ENCODE measurements around the gene CNNM3. TPM values are rescaled to one million over a fixed set of nuclear protein-coding genes. Genes with fewer than 3 reads are reported as not detected.

The CNNM3 gene
- total RNA-seq, 4 donors from 2014 or later, result 12.6 to 28.3 (median 16.5) TPM

DNA sequence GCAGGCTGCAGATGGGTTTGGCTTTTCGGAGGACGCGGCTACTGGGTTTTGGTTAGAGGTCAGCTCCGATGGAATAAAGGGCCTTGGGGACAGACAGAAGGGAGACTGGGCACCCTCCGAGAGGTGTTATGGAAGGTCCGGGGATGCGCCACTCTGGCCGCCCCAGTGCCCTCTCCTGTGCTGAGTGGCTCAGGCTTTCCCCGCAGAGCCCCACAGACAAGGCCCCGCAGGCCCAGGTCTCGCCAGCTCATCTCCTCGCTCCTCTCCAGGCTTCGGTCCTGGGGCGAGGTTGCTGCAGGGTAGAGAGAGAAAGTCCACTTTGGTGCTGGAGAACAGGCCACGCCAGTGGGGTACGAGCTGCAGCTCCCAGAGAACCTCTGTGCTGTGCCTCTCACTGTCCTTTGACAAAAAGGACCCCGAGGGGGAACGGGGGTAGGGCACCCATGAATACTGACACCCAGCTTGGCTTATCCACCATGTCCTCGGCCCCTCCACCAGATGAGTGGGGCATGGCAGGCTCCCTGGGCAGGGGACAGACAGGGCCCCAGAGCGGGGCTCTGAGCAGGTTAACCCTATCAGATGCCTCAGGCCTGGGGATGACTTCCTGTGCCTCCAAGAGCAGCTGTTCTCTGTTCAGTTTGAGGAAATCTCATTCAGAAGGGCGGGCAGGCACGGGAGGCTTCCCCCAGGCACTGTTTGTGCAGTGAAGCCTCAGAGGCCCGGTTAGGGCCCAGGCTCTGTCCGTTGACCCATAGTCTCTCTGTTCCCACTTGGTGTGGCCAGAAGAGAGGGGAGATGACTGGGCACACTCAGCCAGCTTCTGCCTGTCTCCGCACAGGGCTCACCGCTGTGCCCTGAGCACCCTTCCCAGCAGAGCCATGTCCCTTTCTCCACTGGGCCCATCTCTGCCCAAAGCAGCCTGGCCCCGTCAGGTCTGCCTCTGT is 15.7 kb upstream of the CNNM3 start:
- 90% methylated on average over 8 of the region's 27 CpGs for WGBS

DNA sequence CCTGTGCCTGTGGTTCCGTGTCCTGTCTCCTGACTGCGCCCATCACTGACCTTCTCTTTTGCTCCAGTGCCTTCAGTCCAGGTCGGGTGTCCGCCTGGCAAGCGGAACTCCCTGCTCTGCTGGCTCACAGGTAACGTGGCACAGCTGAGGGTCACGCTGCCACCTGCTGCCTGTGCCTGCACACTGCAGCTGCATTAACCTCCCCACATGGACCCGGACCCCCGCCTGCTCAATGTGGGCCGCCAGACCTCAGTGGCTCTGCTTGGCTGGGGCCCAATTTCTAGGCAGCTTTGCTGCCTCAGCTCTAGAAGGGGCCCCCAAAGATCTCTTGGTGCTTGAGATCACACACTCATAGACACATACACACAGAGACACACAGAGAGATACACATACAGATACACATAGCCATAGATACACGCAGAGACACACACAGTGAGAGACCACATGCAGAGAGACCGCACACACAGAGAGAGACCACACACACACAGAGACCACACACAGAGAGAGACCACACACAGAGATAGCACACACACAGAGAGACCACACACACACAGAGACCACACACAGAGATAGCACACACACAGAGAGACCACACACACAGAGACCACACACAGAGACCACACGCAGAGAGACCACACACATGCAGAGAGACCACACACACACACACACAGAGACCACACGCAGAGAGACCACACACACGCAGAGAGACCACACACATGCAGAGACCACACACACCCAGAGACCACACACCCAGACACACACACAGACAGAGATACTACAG is 14.9 kb upstream of the CNNM3 start:
- WGBS, result 64% methylated on average over 10 of the region's 15 CpGs
- TF ChIP-seq, protein P1, sequence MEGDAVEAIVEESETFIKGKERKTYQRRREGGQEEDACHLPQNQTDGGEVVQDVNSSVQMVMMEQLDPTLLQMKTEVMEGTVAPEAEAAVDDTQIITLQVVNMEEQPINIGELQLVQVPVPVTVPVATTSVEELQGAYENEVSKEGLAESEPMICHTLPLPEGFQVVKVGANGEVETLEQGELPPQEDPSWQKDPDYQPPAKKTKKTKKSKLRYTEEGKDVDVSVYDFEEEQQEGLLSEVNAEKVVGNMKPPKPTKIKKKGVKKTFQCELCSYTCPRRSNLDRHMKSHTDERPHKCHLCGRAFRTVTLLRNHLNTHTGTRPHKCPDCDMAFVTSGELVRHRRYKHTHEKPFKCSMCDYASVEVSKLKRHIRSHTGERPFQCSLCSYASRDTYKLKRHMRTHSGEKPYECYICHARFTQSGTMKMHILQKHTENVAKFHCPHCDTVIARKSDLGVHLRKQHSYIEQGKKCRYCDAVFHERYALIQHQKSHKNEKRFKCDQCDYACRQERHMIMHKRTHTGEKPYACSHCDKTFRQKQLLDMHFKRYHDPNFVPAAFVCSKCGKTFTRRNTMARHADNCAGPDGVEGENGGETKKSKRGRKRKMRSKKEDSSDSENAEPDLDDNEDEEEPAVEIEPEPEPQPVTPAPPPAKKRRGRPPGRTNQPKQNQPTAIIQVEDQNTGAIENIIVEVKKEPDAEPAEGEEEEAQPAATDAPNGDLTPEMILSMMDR (IDR thresholded peaks at IDR 0.05), result peak; percentile 48 to 89
- TF ChIP-seq POLR2AphosphoS5 (IDR thresholded peaks at IDR 0.05), result no peak
- no peak overlapping the region for H3K4me3 ChIP-seq
- no peaks in the 10 kb centered on the region for H3K27me3 ChIP-seq
- H3K36me3 ChIP-seq, result peaks cover 38% of the 10 kb centered on the region
- peak; percentile 78 to 87 for DNase-seq (ENCODE audit: low spot score in 2 of 2)
- H3K4me1 ChIP-seq, result peaks cover 3% of the 10 kb centered on the region
- H3K27ac ChIP-seq, result no peak overlapping the region
- H3K9me3 ChIP-seq, result no peaks in the 10 kb centered on the region

More for the DNA sequence above, 15.7 kb upstream of the CNNM3 start:
- Histone ChIP-seq H3K9me3 (no peaks in the 10 kb centered on the region), H3K27me3 (no peaks in the 10 kb centered on the region), H3K36me3 (peaks cover 38% of the 10 kb centered on the region), H3K27ac (no peak overlapping the region), H3K4me3 (no peak overlapping the region), H3K4me1 (peaks cover 3% of the 10 kb centered on the region)
- no peak for DNase-seq (ENCODE audit: low spot score in 2 of 2)
- no peak for TF ChIP-seq EP300 (IDR thresholded peaks at IDR 0.05)
- TF ChIP-seq, protein P1 (IDR thresholded peaks at IDR 0.05), result no peak
- TF ChIP-seq POLR2A (IDR thresholded peaks at IDR 0.05), result no peak
- no peak for TF ChIP-seq POLR2AphosphoS5 (IDR thresholded peaks at IDR 0.05)

DNA sequence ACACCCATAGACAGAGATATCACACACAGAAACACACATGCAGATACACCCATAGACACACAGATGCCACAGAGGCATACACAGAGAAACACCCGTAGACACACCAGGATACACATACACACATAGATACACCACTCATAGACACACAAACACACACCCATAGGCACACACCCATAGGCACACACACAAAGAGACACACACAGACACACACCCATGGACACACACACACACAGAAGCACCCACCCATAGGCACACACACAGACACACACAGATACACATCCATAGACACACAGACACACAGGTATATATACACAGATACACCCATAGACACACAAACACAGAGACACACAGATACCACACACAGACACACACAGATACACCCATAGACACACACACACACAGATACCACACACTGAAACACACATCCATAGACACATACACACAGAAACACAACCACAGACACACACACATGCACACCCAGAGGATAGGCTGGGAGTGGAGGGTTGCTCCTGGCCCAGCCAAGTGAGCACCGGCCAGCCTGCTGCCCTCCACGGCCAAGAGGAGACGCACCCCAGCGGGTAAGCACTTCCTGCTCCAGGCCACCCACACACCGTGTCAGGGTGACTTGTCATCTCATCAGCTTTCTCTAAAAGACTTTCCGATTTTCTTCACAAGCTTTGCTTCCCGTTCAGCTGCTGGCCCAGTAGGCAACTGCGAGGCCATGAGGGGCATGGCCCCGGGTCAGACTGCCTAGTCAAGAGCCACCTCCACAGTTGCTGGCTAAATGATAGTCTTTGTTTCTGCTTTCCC is 14.1 kb upstream of the CNNM3 start:
- Histone ChIP-seq H3K4me1 (peaks cover 3% of the 10 kb centered on the region), H3K27ac (no peak overlapping the region), H3K36me3 (peaks cover 38% of the 10 kb centered on the region), H3K9me3 (no peaks in the 10 kb centered on the region), H3K27me3 (no peaks in the 10 kb centered on the region), H3K4me3 (no peak overlapping the region)
- no peak for DNase-seq (ENCODE audit: low spot score in 2 of 2)
- WGBS, result 90% methylated on average over 10 of the region's 10 CpGs
- TF ChIP-seq POLR2AphosphoS5 (IDR thresholded peaks at IDR 0.05), result no peak
- no peak for TF ChIP-seq EP300 (IDR thresholded peaks at IDR 0.05)
- no peak for TF ChIP-seq POLR2A (IDR thresholded peaks at IDR 0.05)
- TF ChIP-seq, protein P1 (IDR thresholded peaks at IDR 0.05), result no peak

DNA sequence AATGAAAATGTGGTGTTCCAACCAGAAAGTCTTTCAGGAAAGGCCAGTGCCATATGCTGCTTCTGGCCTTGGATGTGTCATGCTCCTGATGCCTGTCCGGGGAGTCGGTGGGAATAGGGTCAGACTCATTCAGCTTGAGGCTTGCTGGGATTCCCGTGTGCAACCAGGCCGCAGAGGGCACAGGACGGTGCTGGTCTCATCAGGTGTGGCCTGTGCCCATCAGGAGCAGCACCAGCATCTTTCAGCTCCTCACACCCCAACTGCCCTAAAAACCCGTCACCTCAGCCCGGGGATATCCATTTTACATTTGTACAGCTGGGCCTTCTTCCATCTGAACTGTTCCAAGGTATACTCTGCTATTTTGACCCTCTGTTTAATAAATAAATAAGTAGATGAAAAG is 13.3 kb upstream of the CNNM3 start:
- H3K27ac ChIP-seq, result no peak overlapping the region
- WGBS, result 96% methylated on average over 7 of the region's 7 CpGs
- no peak for TF ChIP-seq EP300 (IDR thresholded peaks at IDR 0.05)
- no peak for TF ChIP-seq POLR2AphosphoS5 (IDR thresholded peaks at IDR 0.05)
- TF ChIP-seq, protein P1 (IDR thresholded peaks at IDR 0.05), result no peak
- TF ChIP-seq POLR2A (IDR thresholded peaks at IDR 0.05), result no peak
- peaks cover 3% of the 10 kb centered on the region for H3K4me1 ChIP-seq
- no peaks in the 10 kb centered on the region for H3K9me3 ChIP-seq
- no peak overlapping the region for H3K4me3 ChIP-seq
- DNase-seq (ENCODE audit: low spot score in 2 of 2), result no peak
- H3K27me3 ChIP-seq, result no peaks in the 10 kb centered on the region
- peaks cover 31% of the 10 kb centered on the region for H3K36me3 ChIP-seq

All from suprapubic skin (tissue), 4 donors.